Activated CD4-positive, alpha-beta T cell treated with anti-CD3 and anti-CD28 coated beads, Interleukin-2, amount 50 U/mL, for 24 hours (primary cell): ENCODE data around the gene TMEM266.

ENCODE experiments used
- DNase-seq, 2 donors: peaks; one replicate each; pipeline ENCODE4 v3.0.0-alpha.2; 2020; ENCODE audit warnings: low read depth in 1 of 2, low spot score in 1 of 2

The TMEM266 gene

DNA sequence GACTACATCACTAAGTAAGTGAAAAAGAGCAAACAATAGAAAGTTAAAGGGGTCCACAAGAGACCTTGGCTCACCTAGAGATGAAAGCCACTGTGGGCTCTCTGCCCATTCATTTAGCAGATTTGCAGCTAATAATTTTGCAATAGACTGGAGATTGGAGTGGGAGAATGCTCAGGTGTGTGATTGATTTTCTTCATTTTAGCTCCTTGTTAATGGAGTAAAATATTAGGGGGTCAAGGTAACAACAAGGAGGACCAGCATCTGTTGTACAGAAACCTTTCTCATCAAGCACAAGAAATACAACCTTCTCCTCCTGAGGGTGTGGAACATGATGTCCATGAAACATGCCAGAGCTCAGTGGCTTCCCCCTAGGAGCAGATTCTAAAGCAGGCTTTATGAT, 63.2 kb downstream of the TMEM266 start:
- DNase-seq: no peak

GRCh38 chr15:76127169-76127568, 67.4 kb downstream of the TMEM266 start:
- DNase-seq: no peak

DNA sequence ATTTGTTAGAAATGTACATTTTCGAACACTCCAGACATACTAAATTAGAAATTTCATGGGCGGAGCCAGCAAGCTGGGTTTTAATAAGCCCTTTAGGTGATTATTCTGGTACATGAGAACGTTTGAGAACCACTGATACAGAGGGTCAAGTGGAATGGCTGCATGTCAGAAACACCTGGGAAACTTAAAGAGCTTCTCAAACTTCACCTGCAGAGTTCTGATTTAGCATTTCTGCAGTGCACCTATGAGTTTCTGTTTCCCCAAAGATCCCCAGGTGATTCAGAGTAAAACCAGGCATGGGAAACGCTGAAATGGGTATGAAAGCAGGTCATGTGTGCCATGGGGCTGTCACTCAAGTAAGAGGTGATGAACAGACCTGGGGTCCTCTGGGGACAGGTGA, 68.1 kb downstream of the TMEM266 start:
- no peak for DNase-seq

DNA sequence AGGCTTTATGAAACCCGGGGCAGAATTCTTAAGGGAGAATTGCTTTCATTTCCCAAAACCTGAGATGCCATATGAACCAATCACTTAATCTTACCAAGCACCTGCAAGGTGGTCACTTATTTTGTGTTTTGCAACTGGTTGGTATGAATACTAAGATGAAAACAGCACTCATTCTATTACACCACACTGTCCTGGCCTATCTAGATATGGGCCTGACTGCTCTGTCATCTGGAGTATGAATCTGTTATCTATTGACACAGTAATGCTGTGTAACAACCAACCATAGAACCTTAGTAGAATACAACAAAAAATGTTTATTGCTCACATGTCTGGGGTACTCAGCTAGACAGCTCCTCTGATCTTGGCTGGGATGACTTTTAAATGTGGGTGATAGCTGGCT, 74.8 kb downstream of the TMEM266 start:
- no peak for DNase-seq

DNA sequence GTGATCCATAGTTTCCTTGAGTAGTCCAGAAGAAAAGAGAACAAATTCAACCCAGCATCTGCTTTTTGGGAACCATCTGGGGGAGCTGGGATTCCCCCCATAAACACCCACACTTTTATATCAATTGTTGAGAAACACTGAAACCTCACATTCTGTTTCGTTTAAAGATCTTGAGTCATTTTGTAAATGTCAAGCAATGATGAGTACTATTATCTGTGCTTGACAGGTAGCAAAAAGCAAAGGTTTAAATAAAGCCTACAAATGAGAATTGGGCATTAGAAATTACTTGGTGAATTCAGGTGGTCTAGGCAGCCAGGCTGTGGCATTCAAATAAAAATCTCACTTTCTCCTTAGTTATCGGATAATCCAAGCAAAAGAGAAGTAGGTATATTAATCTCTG, 75.7 kb downstream of the TMEM266 start:
- DNase-seq: no peak

DNA sequence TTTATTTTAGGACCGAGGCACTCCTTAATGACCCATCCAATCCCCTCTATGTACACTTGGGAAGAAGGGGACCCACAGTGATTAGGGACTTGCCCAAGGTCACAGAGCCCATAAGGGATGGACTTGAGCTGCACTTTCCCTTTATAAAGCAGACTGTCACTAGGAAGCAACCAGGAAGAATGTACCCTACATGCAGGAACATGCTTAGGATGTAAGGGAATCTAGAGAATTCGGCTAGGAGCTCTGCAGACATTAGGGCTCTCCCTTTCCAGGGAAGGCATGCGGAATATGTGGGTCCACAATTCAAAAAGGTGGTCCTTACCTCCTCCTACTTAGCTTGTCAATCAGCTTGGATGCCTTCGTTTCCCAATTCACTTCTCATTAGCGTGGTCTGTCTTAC, 78.7 kb downstream of the TMEM266 start:
- DNase-seq: no peak

DNA sequence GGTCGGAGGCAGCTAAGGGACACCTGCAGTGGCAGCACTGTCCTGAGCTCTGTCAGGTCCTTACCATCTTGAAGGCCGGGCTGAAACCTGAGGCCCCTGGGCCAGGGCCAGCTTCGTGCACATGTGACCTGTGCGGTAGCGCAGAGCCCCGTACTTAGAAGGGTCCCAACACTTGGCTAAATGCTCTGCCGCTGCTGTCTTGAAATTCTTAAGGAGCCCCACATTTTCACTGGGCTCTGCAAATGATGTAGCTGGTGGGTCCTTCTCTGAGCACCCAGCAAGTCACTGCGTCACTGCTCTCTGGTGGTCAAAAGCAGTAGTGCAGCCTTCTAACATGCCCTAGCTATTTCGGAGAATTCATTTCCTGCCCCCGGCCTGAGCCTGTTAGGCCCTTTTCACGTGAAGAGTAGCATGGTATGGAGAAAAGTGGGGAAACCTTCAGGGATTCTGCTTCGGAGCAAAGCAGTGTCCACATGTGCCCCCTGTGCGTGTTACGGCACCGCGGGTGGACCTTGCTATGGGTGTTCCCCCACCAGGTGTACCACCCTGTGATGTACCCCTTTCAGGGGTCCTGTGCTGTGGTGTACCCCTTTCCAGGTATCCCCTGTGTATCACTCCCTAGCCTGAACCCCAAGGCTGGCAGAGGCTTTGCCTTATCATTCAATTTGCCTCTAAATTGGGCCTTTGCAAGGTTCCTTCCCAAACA, 79.7 kb downstream of the TMEM266 start:
- peak; percentile 61 to 72 for DNase-seq

GRCh38 chr15:76140074-76140464, 80.3 kb downstream of the TMEM266 start:
- no peak for DNase-seq

- DNase-seq: no peak
Measured at GRCh38 chr15:76146812-76147211, 87.0 kb downstream of the TMEM266 start.

DNA sequence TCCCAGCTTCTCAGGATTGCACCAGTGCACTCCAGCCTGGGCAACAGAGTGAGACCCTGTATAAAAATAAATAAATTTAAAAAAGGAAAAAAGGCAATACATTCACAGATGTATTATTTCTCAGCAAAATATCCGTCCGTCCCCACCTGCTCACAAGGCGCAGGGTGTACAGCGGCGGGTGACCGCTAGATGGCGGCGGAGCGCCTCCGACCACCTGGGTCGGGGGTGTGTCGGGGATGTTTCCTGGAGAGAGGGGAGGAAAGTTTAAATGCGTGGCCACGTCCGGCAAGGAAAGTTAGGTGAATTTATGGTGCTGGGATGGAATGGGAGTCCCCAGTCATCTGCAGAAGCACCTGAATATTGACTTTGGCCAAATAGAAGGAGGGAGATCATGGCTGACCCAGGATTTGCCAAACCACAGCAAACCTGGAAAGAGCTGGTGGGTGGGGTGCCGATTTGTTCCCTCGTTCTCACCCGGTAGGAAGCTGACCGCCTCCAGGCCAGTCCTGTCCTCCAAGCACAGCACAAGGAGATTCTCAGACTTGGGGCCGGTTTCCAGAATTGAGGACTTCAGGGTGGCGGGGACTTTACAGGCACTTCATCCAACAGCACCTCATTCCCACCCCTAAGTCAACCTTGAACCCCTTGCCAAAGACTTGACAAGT, 88.3 kb downstream of the TMEM266 start:
- peak; percentile 46 to 47 for DNase-seq

DNA sequence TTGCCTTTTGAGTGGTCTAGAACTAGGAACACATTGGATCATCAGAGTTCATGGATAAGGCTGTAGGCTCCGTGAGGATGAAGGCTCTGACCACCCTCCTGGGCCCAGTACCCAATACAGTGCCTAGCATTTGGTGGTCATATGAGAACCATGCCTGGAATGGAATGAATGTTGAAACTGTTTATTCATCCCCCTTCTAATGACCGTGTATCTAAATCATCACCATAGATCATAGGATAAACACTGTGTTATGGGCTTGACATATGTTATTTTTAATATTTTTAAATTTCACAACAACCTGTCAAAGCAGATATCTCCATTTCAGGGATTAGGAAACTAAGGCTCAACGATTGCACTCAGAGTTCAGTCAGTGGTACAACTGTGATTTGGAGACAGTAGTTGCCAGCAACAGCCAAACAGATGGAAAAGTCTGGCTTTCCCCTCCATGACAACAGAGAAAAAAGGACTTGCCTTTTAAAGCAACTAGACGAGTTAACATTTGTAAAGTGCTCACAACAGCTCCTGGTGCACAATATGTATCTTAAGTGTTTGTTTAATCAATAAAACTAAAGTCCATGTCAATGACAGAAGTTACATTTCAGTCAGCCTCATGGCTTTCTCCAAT, 89.6 kb downstream of the TMEM266 start:
- DNase-seq: no peak

GRCh38 chr15:76150513-76150912, 90.7 kb downstream of the TMEM266 start:
- no peak for DNase-seq

- peak; percentile 71 to 75 for DNase-seq
Measured at GRCh38 chr15:76150971-76151598, 91.3 kb downstream of the TMEM266 start.

- no peak for DNase-seq
Measured at GRCh38 chr15:76151599-76151974, 91.8 kb downstream of the TMEM266 start.

DNA sequence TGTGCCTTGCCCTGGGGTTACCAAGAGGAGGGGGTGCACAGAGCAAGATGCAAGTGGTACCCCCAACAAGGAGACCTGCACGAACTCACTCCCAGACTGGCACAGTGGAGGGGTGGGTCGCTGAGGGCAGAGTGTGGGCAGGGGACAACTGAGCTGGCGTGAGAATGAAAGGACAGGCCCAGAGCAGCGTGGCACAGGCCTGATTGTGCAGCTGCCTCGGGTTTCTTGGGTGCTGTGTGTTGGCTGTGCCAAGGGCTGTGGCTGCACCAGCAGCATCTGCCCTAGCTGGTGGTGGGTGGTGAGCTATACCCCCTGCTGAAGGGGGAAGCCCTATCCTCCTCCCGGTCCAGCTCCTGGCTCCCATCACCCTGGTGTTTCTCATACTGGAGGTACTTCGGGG, 92.4 kb downstream of the TMEM266 start:
- no peak for DNase-seq

DNA sequence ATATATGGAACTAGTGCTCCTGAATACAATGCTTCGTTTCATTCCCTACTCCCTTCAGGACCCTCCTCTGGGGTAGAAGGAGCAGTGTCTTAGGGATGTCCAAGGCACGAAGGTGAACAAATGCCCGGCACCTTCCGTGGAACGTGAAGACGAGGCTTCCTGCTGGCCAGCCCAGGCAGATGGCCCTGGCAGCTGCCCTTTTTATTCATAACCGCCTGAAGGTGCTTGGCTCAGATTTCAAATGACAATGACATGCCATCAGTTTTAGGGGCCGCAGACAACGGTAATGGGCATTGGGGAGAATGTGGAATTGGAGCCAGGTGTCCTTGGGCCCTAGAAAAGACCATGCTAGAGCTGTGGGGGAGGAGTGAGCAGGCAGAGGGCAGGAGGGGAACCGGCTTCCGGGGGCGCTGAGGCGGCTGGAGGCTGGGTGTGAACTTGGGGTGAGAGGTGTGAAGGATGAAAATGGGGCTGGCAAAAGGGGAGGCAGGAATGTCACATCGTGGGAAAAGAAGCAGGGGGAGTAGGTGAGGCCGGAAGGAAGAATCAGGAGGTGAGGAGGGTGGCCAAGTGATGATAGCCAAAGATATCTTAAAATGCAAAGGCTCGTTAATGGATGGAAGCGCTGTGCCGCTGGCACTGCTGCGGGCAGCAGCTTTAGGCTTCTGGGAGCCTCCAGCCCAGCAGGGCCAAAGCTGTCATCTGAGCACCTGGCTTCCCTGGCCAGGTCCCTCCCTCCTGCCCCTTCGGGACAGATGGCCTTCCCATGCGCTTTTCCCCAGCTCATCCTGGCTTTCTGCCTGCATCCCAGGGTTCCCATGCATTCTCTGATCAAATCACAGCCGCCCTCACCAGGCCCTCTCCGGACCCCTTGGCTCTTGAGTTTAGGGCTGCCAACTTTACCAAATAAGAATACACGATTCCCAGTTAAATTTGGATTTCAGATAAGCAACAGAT, 93.7 kb downstream of the TMEM266 start:
- DNase-seq: no peak

DNA sequence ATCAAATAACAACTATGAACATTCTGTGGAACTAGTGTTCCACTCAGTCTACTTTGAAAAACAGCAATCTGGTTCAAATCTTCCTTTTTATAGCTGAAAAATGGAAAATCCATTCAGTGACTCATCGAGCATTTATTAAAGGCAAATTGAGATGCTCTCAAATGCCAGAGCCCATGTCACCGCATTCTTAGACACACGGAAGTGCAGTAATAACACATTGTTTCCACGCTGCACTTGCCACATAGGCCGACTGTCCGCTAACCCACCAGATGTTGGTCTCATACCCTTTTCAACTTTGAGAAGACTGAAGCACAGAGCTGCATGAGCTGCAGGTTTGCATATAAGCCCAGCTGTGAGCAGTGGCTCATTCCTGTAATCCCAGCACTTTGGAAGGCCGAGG, 95.9 kb downstream of the TMEM266 start:
- no peak for DNase-seq

- no peak for DNase-seq
Measured at GRCh38 chr15:76158226-76158625, 98.4 kb downstream of the TMEM266 start.

DNA sequence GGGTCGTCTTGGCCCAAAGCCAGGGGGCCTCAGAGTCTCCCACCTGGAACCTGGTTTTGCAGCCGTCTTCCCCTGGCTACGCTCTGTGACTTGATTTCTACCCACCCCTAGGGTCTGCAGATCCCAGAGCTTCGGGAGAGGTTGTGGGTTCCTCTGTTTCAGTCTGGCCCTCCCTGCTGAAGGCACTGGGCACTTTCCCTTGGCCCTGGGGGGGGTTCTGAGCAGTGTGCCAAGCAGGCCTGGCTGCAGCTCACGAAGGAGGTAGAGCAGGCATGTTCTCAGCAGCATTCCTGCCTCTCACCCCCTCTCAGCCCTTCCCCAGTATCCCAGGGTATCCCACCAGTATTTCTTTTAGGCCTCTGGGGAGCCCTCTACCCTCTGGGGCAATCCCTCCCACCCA, 99.0 kb downstream of the TMEM266 start:
- no peak for DNase-seq

GRCh38 chr15:76159282-76159681, 99.5 kb downstream of the TMEM266 start:
- no peak for DNase-seq
